K562 (cell line): Measurements from ENCODE around the gene SLC4A1. TPM values are rescaled to one million over a fixed set of nuclear protein-coding genes. Genes with fewer than 3 reads are reported as not detected.

Source experiments
- ATAC-seq: fragments of 200-7000 bp; cut with Tn5 transposase; 3 replicates; pipeline ENCODE4 v1.9.1; 2020; ENCODE audit warnings: moderate library complexity
- BruUV-seq: library from RNA; stranded (reverse); fragments of 400-500 nt; replicated peaks from 2 replicates; lab custom pipeline; 2021; lab: Mats Ljungman, UMichigan
- CTCF ChIA-PET: fragments of 300-600 bp; formaldehyde crosslinking; extraction: SDS; loops from one replicate; lab custom pipeline; 2021; ENCODE audit warnings: low intra/inter-chr PET ratio; lab: Yijun Ruan, JAX
- POLR2A ChIA-PET: fragments of 300-600, 350-650 bp; sonication (Branson Sonifier 250); formaldehyde crosslinking; extraction: SDS; loops from one replicate; lab custom pipeline; 2021; ENCODE audit warnings: antibody characterized with exemption, inconsistent platforms; lab: Yijun Ruan, JAX
- DNase-seq, 4 experiments: peaks; one replicate each; pipeline versions ENCODE4 v3.0.0 to v3.0.0-alpha.2; 2011 to 2018; ENCODE audit warnings: low spot score in 3 of 4, mixed read lengths in 3 of 4; ENCODE audit errors: extremely low read depth in 1 of 4
- FAIRE-seq: peaks from 2 replicates; lab custom pipeline; 2011; peaks lifted over from hg19 to GRCh38; lab: Jason Lieb, UNC
- H2AFZ ChIP-seq: 2 replicates; pipeline ENCODE4 v1.6.0; 2011; ENCODE audit warnings: low read depth, low read length, control low read depth, inconsistent platforms
- H3K27ac ChIP-seq: fragments of 200-600 bp; 3 replicates; pipeline ENCODE4 v1.8.0; 2011; ENCODE audit warnings: low read depth, mild to moderate bottlenecking, control low read depth, inconsistent platforms, low read length, moderate library complexity, mixed read lengths; ENCODE audit errors: extremely low read depth
- H3K27me3 ChIP-seq, 2 experiments: fragments of 300-600 bp in 1 of 2; 2 replicates in 1 of 2; 3 replicates in 1 of 2; pipeline versions ENCODE4 v1.6.0 to v1.8.0; 2011; ENCODE audit warnings: inconsistent platforms in 2 of 2, low read length in 2 of 2, mild to moderate bottlenecking in 1 of 2, mixed read lengths in 1 of 2, moderate library complexity in 1 of 2; ENCODE audit not compliant: control insufficient read depth in 2 of 2, insufficient read depth in 2 of 2
- H3K36me3 ChIP-seq: fragments of 300-600 bp; 3 replicates; pipeline ENCODE4 v1.8.0; 2011; ENCODE audit warnings: mild to moderate bottlenecking, low read length, inconsistent platforms; ENCODE audit not compliant: control insufficient read depth, insufficient read depth
- H3K4me1 ChIP-seq, 2 experiments: fragments of 200-600 bp in 1 of 2; replicated peaks in 1 of 2; 2 replicates in 1 of 2; 3 replicates in 1 of 2; pipeline versions ENCODE4 v1.5.1 to v1.8.0; 2011; ENCODE audit warnings: inconsistent platforms in 2 of 2, low read length in 2 of 2, mild to moderate bottlenecking in 1 of 2, mixed read lengths in 1 of 2, moderate library complexity in 1 of 2; ENCODE audit not compliant: control insufficient read depth in 2 of 2, insufficient read depth in 2 of 2
- H3K4me2 ChIP-seq: 2 replicates; pipeline ENCODE4 v1.6.1; 2011; ENCODE audit warnings: low read length, control low read depth, inconsistent platforms, mixed read lengths; ENCODE audit not compliant: insufficient read depth
- H3K4me3 ChIP-seq: fragments of 200-600 bp; sonication (generic), shearing (Covaris generic); 2 replicates; pipeline ENCODE4 v1.5.1; 2016; ENCODE audit warnings: control low read depth, inconsistent platforms
- H3K79me2 ChIP-seq: fragments of 200-600 bp; 3 replicates; pipeline ENCODE4 v1.8.0; 2011; ENCODE audit warnings: low read length, inconsistent platforms; ENCODE audit not compliant: control insufficient read depth, insufficient read depth
- H3K9ac ChIP-seq, 2 experiments: 2 replicates each; pipeline versions ENCODE4 v1.6.0 to v1.6.1; 2011; ENCODE audit warnings: low read depth in 2 of 2, low read length in 2 of 2, control low read depth in 1 of 2, inconsistent platforms in 1 of 2, mild to moderate bottlenecking in 1 of 2, mixed read lengths in 1 of 2; ENCODE audit not compliant: insufficient read depth in 1 of 2
- H3K9me1 ChIP-seq: one replicate; pipeline ENCODE4 v1.6.0; 2011; ENCODE audit warnings: inconsistent platforms, mild to moderate bottlenecking, low read length, moderate library complexity; ENCODE audit not compliant: control insufficient read depth, insufficient read depth
- H3K9me3 ChIP-seq: replicated peaks from 2 replicates; pipeline ENCODE4 v1.5.1; 2011; ENCODE audit warnings: low read depth, low read length, inconsistent platforms; ENCODE audit not compliant: control insufficient read depth, insufficient read depth
- H4K20me1 ChIP-seq: replicated peaks from 2 replicates; pipeline ENCODE4 v1.6.1; 2011; ENCODE audit warnings: low read length, inconsistent platforms, mixed read lengths; ENCODE audit not compliant: control insufficient read depth, insufficient read depth
- BACH1 ChIP-seq: fragments of 200-800 bp; sonication (Bioruptor generic); IDR thresholded peaks from 2 replicates; pipeline ENCODE4 v1.6.1; 2016; ENCODE audit warnings: missing genetic modification characterization, missing compliant biosample characterization
- DPF2 ChIP-seq: fragments of 450-650 bp; IDR thresholded peaks from 2 replicates; pipeline ENCODE4 v1.6.1; 2016
- ESRRB ChIP-seq: fragments of 250-450 bp; sonication (Bioruptor Pico); IDR thresholded peaks from 2 replicates; pipeline ENCODE4 v1.5.0; 2020; ENCODE audit warnings: mild to moderate bottlenecking, moderate library complexity, borderline replicate concordance
- KLF16 ChIP-seq: IDR thresholded peaks from 2 replicates; pipeline ENCODE4 v1.6.1; 2016; ENCODE audit warnings: antibody characterized with exemption
- MBD2 ChIP-seq: sonication (generic); IDR thresholded peaks from 2 replicates; pipeline ENCODE4 v1.6.1; 2016; ENCODE audit warnings: low read depth, borderline replicate concordance
- NFXL1 ChIP-seq: fragments of 450-650 bp; formaldehyde crosslinking; IDR thresholded peaks from 2 replicates; pipeline ENCODE4 v1.4.0; 2021; ENCODE audit warnings: mild to moderate bottlenecking
- PHF21A ChIP-seq: fragments of 450-650 bp; IDR thresholded peaks from 2 replicates; pipeline ENCODE4 v1.6.1; 2017; ENCODE audit warnings: low read depth, borderline replicate concordance
- PHF8 ChIP-seq: fragments of 200-600 bp; sonication (generic); IDR thresholded peaks from 2 replicates; pipeline ENCODE4 v1.6.1; 2012; ENCODE audit warnings: mixed run types, mild to moderate bottlenecking, inconsistent platforms, low read length, moderate library complexity, borderline replicate concordance
- POLR3A ChIP-seq: IDR thresholded peaks from 2 replicates; pipeline ENCODE4 v1.6.1; 2011; ENCODE audit warnings: borderline replicate concordance, mild to moderate bottlenecking, moderate library complexity; ENCODE audit not compliant: insufficient read length, insufficient read depth; ENCODE audit errors: extremely low read depth
- RAD21 ChIP-seq, 2 experiments: fragments of 250-450 bp in 1 of 2; fragments of 450-650 bp in 1 of 2; sonication (Bioruptor Pico) in 1 of 2; formaldehyde crosslinking in 1 of 2; IDR thresholded peaks in 1 of 2; conservative IDR thresholded peaks in 1 of 2; 2 replicates each; pipeline versions ENCODE4 v1.4.0 to v1.8.0; 2020 to 2022; ENCODE audit warnings: mild to moderate bottlenecking in 2 of 2, moderate library complexity in 1 of 2
- SMAD1 ChIP-seq: fragments of 150-350 bp; IDR thresholded peaks from 2 replicates; pipeline ENCODE4 v1.6.1; 2014; ENCODE audit warnings: low read length, low read depth; ENCODE audit not compliant: partially characterized antibody
- ZBTB1 ChIP-seq: sonication (generic); formaldehyde crosslinking; IDR thresholded peaks from 2 replicates; pipeline ENCODE4 v1.8.1; 2023; ENCODE audit warnings: missing genetic modification reagents, low read depth, mild to moderate bottlenecking, borderline replicate concordance
- WGBS: fragments of 100-300 bp; shearing (Covaris generic); methylation state at CpG from one replicate; pipeline ENCODE4 v1.1.6; 2016; ENCODE audit warnings: low coverage, mixed read lengths; ENCODE audit not compliant: insufficient coverage; ENCODE audit errors: missing lambda C conversion rate; 5-methylcytosine and 5-hydroxymethylcytosine counted together
- in situ Hi-C: fragments of 300-500 bp; cut with MboI; formaldehyde crosslinking; loops from 4 replicates; pipeline ENCODE4 v1.15.0; 2018; ENCODE audit warnings: inconsistent platforms, mixed read lengths
- intact Hi-C: fragments of 100-400 bp; cut with micrococcal nuclease; formaldehyde crosslinking; loops from 2 replicates; pipeline ENCODE4 v1.14.2; 2022
- polyA plus RNA-seq, 8 experiments: library from polyadenylated mRNA; depleted of rRNA in 4 of 8; stranded (reverse) in 5 of 8; unstranded in 3 of 8; fragments of >200 nt; fragmentation: Nextera tagmentation in 2 of 8; fragmentation: Illumina TruSeq in 1 of 8; extraction: Ambion mirVana in 2 of 8; extraction: Trizol in 1 of 8; gene quantifications; 2 replicates each; pipeline versions ENCODE4 v1.2.1 to v1.2.3, GENCODE V29; 2011 to 2014; ENCODE audit warnings: inconsistent platforms in 1 of 8, missing spikeins in 1 of 8
- total RNA-seq, 7 experiments: library from RNA; depleted of rRNA in 6 of 7; stranded (reverse); fragments of >200 nt in 6 of 7; fragmentation: Illumina TruSeq in 2 of 7; extraction: Trizol in 2 of 7; gene quantifications; 2 replicates each; pipeline versions ENCODE4 v1.2.1 to v1.2.3, GENCODE V29; 2011 to 2021; ENCODE audit warnings: low replicate concordance in 1 of 7
- TF ChIP-seq, protein P1 (sequence below): fragments of 450-650 bp; IDR thresholded peaks from 2 replicates; pipeline ENCODE4 v1.7.0; 2016; ENCODE audit warnings: borderline replicate concordance
- TF ChIP-seq, protein P2 (sequence below): sonication (generic); formaldehyde crosslinking; IDR thresholded peaks from 2 replicates; pipeline ENCODE4 v1.9.0; 2022; ENCODE audit warnings: mild to moderate bottlenecking, missing genetic modification reagents
- TF ChIP-seq, protein P3 (sequence below): fragments of 250-450 bp; sonication (Bioruptor Pico); IDR thresholded peaks from 2 replicates; pipeline ENCODE4 v1.5.1; 2021; ENCODE audit warnings: mild to moderate bottlenecking
- TF ChIP-seq, protein P4 (sequence below): fragments of 250-450 bp; sonication (Bioruptor Pico); IDR thresholded peaks from 2 replicates; pipeline ENCODE4 v1.4.0; 2020; ENCODE audit warnings: mild to moderate bottlenecking

The SLC4A1 gene
- total and polyA plus RNA-seq, 9 of the 15 experiments (the other 6 are each of a cell fraction or from before 2014, with no cell fraction given), result 0.14 to 1.00 (median 0.53) TPM

DNA sequence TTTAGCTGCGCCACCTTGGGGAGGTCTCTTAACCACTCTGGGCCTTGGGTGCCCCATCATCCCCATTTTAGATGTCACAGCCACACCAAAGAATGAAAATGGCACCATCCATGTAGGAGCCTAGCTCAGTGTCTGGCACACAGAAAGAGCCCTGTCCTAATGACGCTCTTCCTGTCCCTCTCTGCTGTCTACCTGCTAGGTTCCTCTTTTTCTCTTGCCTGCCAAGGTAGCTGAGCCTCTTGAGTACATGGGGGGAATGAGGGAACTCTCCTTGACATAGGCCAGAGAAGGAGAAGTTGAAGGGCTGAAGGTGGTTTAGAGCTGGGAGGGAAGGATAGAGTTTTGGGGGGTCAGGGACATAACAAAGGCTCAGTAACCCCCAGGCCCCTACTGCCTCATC, 42.3 kb upstream of the SLC4A1 start (continued):
- TF ChIP-seq POLR3A, result no peak
- no peak for TF ChIP-seq BACH1 (tag)
- TF ChIP-seq, protein P1, sequence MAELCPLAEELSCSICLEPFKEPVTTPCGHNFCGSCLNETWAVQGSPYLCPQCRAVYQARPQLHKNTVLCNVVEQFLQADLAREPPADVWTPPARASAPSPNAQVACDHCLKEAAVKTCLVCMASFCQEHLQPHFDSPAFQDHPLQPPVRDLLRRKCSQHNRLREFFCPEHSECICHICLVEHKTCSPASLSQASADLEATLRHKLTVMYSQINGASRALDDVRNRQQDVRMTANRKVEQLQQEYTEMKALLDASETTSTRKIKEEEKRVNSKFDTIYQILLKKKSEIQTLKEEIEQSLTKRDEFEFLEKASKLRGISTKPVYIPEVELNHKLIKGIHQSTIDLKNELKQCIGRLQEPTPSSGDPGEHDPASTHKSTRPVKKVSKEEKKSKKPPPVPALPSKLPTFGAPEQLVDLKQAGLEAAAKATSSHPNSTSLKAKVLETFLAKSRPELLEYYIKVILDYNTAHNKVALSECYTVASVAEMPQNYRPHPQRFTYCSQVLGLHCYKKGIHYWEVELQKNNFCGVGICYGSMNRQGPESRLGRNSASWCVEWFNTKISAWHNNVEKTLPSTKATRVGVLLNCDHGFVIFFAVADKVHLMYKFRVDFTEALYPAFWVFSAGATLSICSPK, result no peak

DNA sequence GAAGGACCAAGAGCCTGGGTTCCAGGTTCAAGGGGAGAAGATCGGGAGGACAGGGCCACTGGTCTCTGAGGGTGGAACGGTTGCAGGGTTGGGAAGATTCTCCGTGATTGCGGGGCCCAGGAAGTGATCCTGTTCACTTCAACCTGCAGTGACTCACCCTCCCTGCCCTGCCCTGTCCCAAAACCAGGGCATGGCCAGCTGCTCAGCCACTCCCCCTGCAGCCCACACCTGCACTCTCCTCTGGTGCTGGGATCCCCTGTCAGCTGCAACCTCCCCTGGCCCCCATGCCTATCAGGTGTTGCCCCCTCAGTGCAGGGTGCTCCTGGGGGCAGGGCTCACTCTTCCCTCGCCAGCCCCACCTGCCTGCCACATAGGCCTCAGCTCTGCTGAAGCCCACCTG, 41.5 kb upstream of the SLC4A1 start:
- CTCF ChIA-PET, result no interaction called here
- BruUV-seq, result no TSS peak
- H3K4me1 ChIP-seq, result peaks cover 0 to 27% of the 10 kb centered on the region in 2 experiments; a peak in 4 of 5 replicates
- H3K9me3 ChIP-seq, result no peaks in the 10 kb centered on the region
- no peak overlapping the region for H3K9ac ChIP-seq
- ATAC-seq, result no peak
- H3K27ac ChIP-seq, result no peak overlapping the region
- in situ Hi-C loops (no loop called here), intact Hi-C loops (no loop called here)
- DNase-seq, result peak in 1 of 4 experiments; percentile 6
- H3K36me3 ChIP-seq, result no peaks in the 10 kb centered on the region
- no peak for FAIRE-seq
- no peaks in the 10 kb centered on the region; the same call in 1 of the 2 replicates for H4K20me1 ChIP-seq
- H3K27me3 ChIP-seq, result peaks cover 7 to 47% of the 10 kb centered on the region in 2 experiments; a peak in 4 of 5 replicates
- H3K9me1 ChIP-seq, result no peaks in the 10 kb centered on the region
- POLR2A ChIA-PET, result interaction anchor here (1.2 to 1.3 kb wide), 2 partner anchors 10 to 13 kb away, joined by 5 to 6 read pairs; no protein-coding TSS in a partner anchor
- H2AFZ ChIP-seq, result no peak overlapping the region
- H3K4me3 ChIP-seq, result no peak overlapping the region
- no peak overlapping the region for H3K4me2 ChIP-seq
- no peaks in the 10 kb centered on the region for H3K79me2 ChIP-seq
- 2% methylated on average over 5 of the region's 5 CpGs for WGBS
- TF ChIP-seq, protein P2, sequence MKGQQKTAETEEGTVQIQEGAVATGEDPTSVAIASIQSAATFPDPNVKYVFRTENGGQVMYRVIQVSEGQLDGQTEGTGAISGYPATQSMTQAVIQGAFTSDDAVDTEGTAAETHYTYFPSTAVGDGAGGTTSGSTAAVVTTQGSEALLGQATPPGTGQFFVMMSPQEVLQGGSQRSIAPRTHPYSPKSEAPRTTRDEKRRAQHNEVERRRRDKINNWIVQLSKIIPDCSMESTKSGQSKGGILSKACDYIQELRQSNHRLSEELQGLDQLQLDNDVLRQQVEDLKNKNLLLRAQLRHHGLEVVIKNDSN (CRISPR knock-in tag), result no peak
- TF ChIP-seq NFXL1 (CRISPR knock-in tag), result no peak
- no peak for TF ChIP-seq PHF8
- no peak for TF ChIP-seq RAD21 (CRISPR knock-in tag; conservative IDR thresholded peaks at IDR 0.05 in 1 of 2, IDR thresholded peaks at IDR 0.05 in 1 of 2)
- no peak for TF ChIP-seq ZBTB1 (CRISPR knock-in tag)
- no peak for TF ChIP-seq SMAD1
- no peak for TF ChIP-seq MBD2
- TF ChIP-seq DPF2, result no peak
- no peak for TF ChIP-seq PHF21A
- no peak for TF ChIP-seq KLF16
- TF ChIP-seq, protein P3, sequence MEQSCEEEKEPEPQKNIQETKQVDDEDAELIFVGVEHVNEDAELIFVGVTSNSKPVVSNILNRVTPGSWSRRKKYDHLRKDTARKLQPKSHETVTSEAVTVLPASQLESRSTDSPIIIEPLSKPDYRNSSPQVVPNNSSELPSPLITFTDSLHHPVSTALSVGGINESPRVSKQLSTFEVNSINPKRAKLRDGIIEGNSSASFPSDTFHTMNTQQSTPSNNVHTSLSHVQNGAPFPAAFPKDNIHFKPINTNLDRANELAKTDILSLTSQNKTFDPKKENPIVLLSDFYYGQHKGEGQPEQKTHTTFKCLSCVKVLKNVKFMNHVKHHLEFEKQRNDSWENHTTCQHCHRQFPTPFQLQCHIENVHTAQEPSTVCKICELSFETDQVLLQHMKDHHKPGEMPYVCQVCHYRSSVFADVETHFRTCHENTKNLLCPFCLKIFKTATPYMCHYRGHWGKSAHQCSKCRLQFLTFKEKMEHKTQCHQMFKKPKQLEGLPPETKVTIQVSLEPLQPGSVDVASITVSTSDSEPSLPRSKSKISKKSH, result no peak
- no peak for TF ChIP-seq ESRRB (CRISPR knock-in tag)
- TF ChIP-seq, protein P4, sequence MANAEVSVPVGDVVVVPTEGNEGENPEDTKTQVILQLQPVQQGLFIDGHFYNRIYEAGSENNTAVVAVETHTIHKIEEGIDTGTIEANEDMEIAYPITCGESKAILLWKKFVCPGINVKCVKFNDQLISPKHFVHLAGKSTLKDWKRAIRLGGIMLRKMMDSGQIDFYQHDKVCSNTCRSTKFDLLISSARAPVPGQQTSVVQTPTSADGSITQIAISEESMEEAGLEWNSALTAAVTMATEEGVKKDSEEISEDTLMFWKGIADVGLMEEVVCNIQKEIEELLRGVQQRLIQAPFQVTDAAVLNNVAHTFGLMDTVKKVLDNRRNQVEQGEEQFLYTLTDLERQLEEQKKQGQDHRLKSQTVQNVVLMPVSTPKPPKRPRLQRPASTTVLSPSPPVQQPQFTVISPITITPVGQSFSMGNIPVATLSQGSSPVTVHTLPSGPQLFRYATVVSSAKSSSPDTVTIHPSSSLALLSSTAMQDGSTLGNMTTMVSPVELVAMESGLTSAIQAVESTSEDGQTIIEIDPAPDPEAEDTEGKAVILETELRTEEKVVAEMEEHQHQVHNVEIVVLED (CRISPR knock-in tag), result no peak
